Smooth muscle cell (in vitro differentiated cells): Measurements from ENCODE around the gene SLC10A4. TPM values are rescaled to one million over a fixed set of nuclear protein-coding genes. Genes with fewer than 3 reads are reported as not detected.

Source experiments
- DNase-seq: peaks from one replicate; lab custom pipeline; 2025; ENCODE audit not compliant: unreplicated experiment; lab: John Stamatoyannopoulos, UW
- H2AFZ ChIP-seq: fragments of 200-600 bp; sonication (generic); 2 replicates; pipeline ENCODE4 v1.6.0; 2016; ENCODE audit warnings: antibody characterized with exemption, low read depth, mild to moderate bottlenecking
- H3F3A ChIP-seq: fragments of 200-600 bp; sonication (generic); 2 replicates; pipeline ENCODE4 v1.6.0; 2017; ENCODE audit warnings: antibody characterized with exemption, low read depth
- H3K27ac ChIP-seq: fragments of 200-600 bp; sonication (generic); 2 replicates; pipeline ENCODE4 v1.5.1; 2016; ENCODE audit warnings: low read depth, mild to moderate bottlenecking
- H3K27me3 ChIP-seq: fragments of 200-600 bp; sonication (generic); 2 replicates; pipeline ENCODE4 v1.6.1; 2016; ENCODE audit warnings: low read depth, mild to moderate bottlenecking
- H3K36me3 ChIP-seq: fragments of 200-600 bp; sonication (generic); 2 replicates; pipeline ENCODE4 v1.5.1; 2016; ENCODE audit warnings: low read depth
- H3K4me1 ChIP-seq: fragments of 200-600 bp; sonication (generic); 2 replicates; pipeline ENCODE4 v1.5.1; 2016; ENCODE audit warnings: low read depth
- H3K4me2 ChIP-seq: fragments of 200-600 bp; sonication (generic); 2 replicates; pipeline ENCODE4 v1.6.0; 2016; ENCODE audit warnings: mild to moderate bottlenecking
- H3K4me3 ChIP-seq: fragments of 200-600 bp; sonication (generic); 2 replicates; pipeline ENCODE4 v1.5.1; 2016; ENCODE audit warnings: mild to moderate bottlenecking
- H3K79me2 ChIP-seq: fragments of 200-600 bp; sonication (generic); 2 replicates; pipeline ENCODE4 v1.6.0; 2016; ENCODE audit warnings: low read depth, mild to moderate bottlenecking
- H3K9ac ChIP-seq: fragments of 200-600 bp; sonication (generic); 2 replicates; pipeline ENCODE4 v1.6.0; 2016; ENCODE audit warnings: low read depth
- H3K9me3 ChIP-seq: fragments of 200-600 bp; sonication (generic); replicated peaks from 2 replicates; pipeline ENCODE4 v1.5.1; 2016; ENCODE audit warnings: low read depth
- H4K20me1 ChIP-seq: fragments of 200-600 bp; sonication (generic); 2 replicates; pipeline ENCODE4 v1.6.0; 2016; ENCODE audit warnings: low read depth
- CTCF ChIP-seq: fragments of 200-600 bp; sonication (generic); IDR thresholded peaks from 2 replicates; pipeline ENCODE4 v1.5.1; 2017; ENCODE audit warnings: borderline replicate concordance, mild to moderate bottlenecking, antibody characterized with exemption; ENCODE audit not compliant: insufficient read depth, poor library complexity, severe bottlenecking
- WGBS: methylation state at CpG from one replicate; pipeline ENCODE4 v1.1.7; 2016; ENCODE audit warnings: low lambda C conversion rate; 5-methylcytosine and 5-hydroxymethylcytosine counted together
- polyA plus RNA-seq: library from polyadenylated mRNA; unstranded; fragments of >200 nt; fragmentation: Nextera tagmentation; extraction: Ambion mirVana; gene quantifications from 2 replicates; pipeline ENCODE4 v1.2.1, GENCODE V29; 2016
- total RNA-seq: library from RNA; depleted of rRNA; stranded (reverse); fragments of >200 nt; gene quantifications from 2 replicates; pipeline ENCODE4 v1.2.3, GENCODE V29; 2014

Gene SLC10A4
- total and polyA plus RNA-seq, 2 experiments from 2014 or later, result 0.08 TPM; not detected in 1

- no peak overlapping the region for H3K4me3 ChIP-seq
- H3K4me2 ChIP-seq, result no peak overlapping the region
- no peaks in the 10 kb centered on the region for H3K27me3 ChIP-seq
- H2AFZ ChIP-seq, result no peak overlapping the region
- no peaks in the 10 kb centered on the region for H3K9me3 ChIP-seq
- no peaks in the 10 kb centered on the region for H4K20me1 ChIP-seq
- no peak for TF ChIP-seq CTCF
- no peak overlapping the region for H3K27ac ChIP-seq
- H3K9ac ChIP-seq, result no peak overlapping the region
- no peaks in the 10 kb centered on the region for H3F3A ChIP-seq
- no peaks in the 10 kb centered on the region for H3K79me2 ChIP-seq
- no peaks in the 10 kb centered on the region for H3K4me1 ChIP-seq
- H3K36me3 ChIP-seq, result no peaks in the 10 kb centered on the region
- WGBS, result 91% methylated on average over 5 of the region's 5 CpGs
- DNase-seq, result no peak
Measured at GRCh38 chr4:48467891-48468290, 15.3 kb upstream of the SLC10A4 start.

- no peak for TF ChIP-seq CTCF
- no peaks in the 10 kb centered on the region for H3K4me1 ChIP-seq
- WGBS, result 81% methylated on average over 1 of the region's 1 CpG
- no peak for DNase-seq
- H3K4me2 ChIP-seq, result no peak overlapping the region
- H4K20me1 ChIP-seq, result no peaks in the 10 kb centered on the region
- no peaks in the 10 kb centered on the region for H3K36me3 ChIP-seq
- no peak overlapping the region for H2AFZ ChIP-seq
- H3K9me3 ChIP-seq, result no peaks in the 10 kb centered on the region
- no peaks in the 10 kb centered on the region for H3F3A ChIP-seq
- no peak overlapping the region for H3K27ac ChIP-seq
- no peaks in the 10 kb centered on the region for H3K27me3 ChIP-seq
- H3K9ac ChIP-seq, result no peak overlapping the region
- no peaks in the 10 kb centered on the region for H3K79me2 ChIP-seq
- H3K4me3 ChIP-seq, result no peak overlapping the region
Measured at GRCh38 chr4:48470137-48470536, 13.0 kb upstream of the SLC10A4 start.

- Histone ChIP-seq H3K36me3 (no peaks in the 10 kb centered on the region), H3F3A (no peaks in the 10 kb centered on the region), H3K4me2 (no peak overlapping the region), H3K27me3 (no peaks in the 10 kb centered on the region), H3K79me2 (no peaks in the 10 kb centered on the region), H3K9ac (no peak overlapping the region), H3K4me1 (no peaks in the 10 kb centered on the region), H3K4me3 (no peak overlapping the region), H4K20me1 (no peaks in the 10 kb centered on the region), H3K9me3 (no peaks in the 10 kb centered on the region), H2AFZ (no peak overlapping the region), H3K27ac (no peak overlapping the region)
- no peak for TF ChIP-seq CTCF
- WGBS, result 25% methylated on average over 2 of the region's 2 CpGs
- DNase-seq, result no peak
Measured at GRCh38 chr4:48470570-48470969, 12.6 kb upstream of the SLC10A4 start.

- Histone ChIP-seq H2AFZ (no peak overlapping the region), H3K9ac (no peak overlapping the region), H3K79me2 (no peaks in the 10 kb centered on the region), H3K4me1 (no peaks in the 10 kb centered on the region), H3F3A (no peaks in the 10 kb centered on the region), H3K27ac (no peak overlapping the region), H3K4me3 (no peak overlapping the region), H3K4me2 (no peak overlapping the region), H3K36me3 (no peaks in the 10 kb centered on the region), H3K27me3 (no peaks in the 10 kb centered on the region), H4K20me1 (no peaks in the 10 kb centered on the region), H3K9me3 (no peaks in the 10 kb centered on the region)
- 89% methylated on average over 1 of the region's 1 CpG for WGBS
- TF ChIP-seq CTCF, result no peak
- no peak for DNase-seq
Measured at GRCh38 chr4:48472794-48473193, 10.3 kb upstream of the SLC10A4 start.
